K562 (cell line): ENCODE measurements around the gene PSMA2. TPM values are rescaled to one million over a fixed set of nuclear protein-coding genes. Genes with fewer than 3 reads are reported as not detected.
A peak's percentile ranks its signal among the peaks of the same experiment; 100 is the strongest.

Source experiments
- ARID3B ChIP-seq: fragments of 250-450 bp; sonication (Bioruptor Pico); IDR thresholded peaks from 2 replicates; pipeline ENCODE4 v1.4.0; 2020; ENCODE audit warnings: borderline replicate concordance
- BCL6 ChIP-seq: fragments of 250-450 bp; sonication (Bioruptor Pico); IDR thresholded peaks from 2 replicates; pipeline ENCODE4 v1.4.0; 2020
- CAMTA2 ChIP-seq: fragments of 250-450 bp; sonication (Bioruptor Pico); conservative IDR thresholded peaks from 2 replicates; pipeline ENCODE4 v1.5.1; 2022
- CREBBP ChIP-seq: IDR thresholded peaks from one replicate; pipeline ENCODE4 v1.6.1; 2012; ENCODE audit warnings: low read depth, mild to moderate bottlenecking, control low read depth, inconsistent platforms, low read length
- DLX4 ChIP-seq: fragments of 250-450 bp; sonication (Bioruptor Pico); IDR thresholded peaks from 2 replicates; pipeline ENCODE4 v1.6.1; 2021; ENCODE audit warnings: mild to moderate bottlenecking
- DMBX1 ChIP-seq: fragments of 250-450 bp; sonication (Bioruptor Pico); IDR thresholded peaks from 2 replicates; pipeline ENCODE4 v1.8.0; 2022; ENCODE audit warnings: inconsistent platforms, mild to moderate bottlenecking, moderate library complexity, borderline replicate concordance
- ETV6 ChIP-seq, 3 experiments: fragments of 150-350 bp in 1 of 3; sonication (generic) in 1 of 3; formaldehyde crosslinking in 1 of 3; IDR thresholded peaks; 2 replicates each; pipeline versions ENCODE4 v1.6.1 to v1.8.0; 2014 to 2022; ENCODE audit warnings: borderline replicate concordance in 2 of 3, low read depth in 2 of 3, antibody characterized with exemption in 1 of 3, low read length in 1 of 3, mild to moderate bottlenecking in 1 of 3, missing genetic modification reagents in 1 of 3
- GTF2B ChIP-seq: IDR thresholded peaks from 2 replicates; pipeline ENCODE4 v1.6.1; 2011; ENCODE audit not compliant: insufficient read length; ENCODE audit errors: extremely low read depth
- ID3 ChIP-seq, 2 experiments: fragments of 250-450 bp in 1 of 2; fragments of 450-650 bp in 1 of 2; sonication (Bioruptor Pico) in 1 of 2; IDR thresholded peaks; 2 replicates each; pipeline versions ENCODE4 v1.6.1 to v1.8.0; 2016 to 2021; ENCODE audit warnings: mild to moderate bottlenecking in 2 of 2, moderate library complexity in 2 of 2, missing compliant biosample characterization in 1 of 2, missing genetic modification characterization in 1 of 2
- MBD1 ChIP-seq: fragments of 250-450 bp; sonication (Bioruptor Pico); IDR thresholded peaks from 2 replicates; pipeline ENCODE4 v1.8.0; 2022; ENCODE audit warnings: inconsistent platforms
- MED1 ChIP-seq: sonication (generic); formaldehyde crosslinking; IDR thresholded peaks from 2 replicates; pipeline ENCODE4 v1.8.1; 2023; ENCODE audit warnings: missing genetic modification reagents, borderline replicate concordance
- MTA1 ChIP-seq: fragments of 450-650 bp; IDR thresholded peaks from 2 replicates; pipeline ENCODE4 v1.6.1; 2017; ENCODE audit warnings: borderline replicate concordance
- PYGO2 ChIP-seq: fragments of 450-650 bp; IDR thresholded peaks from 2 replicates; pipeline ENCODE4 v1.6.1; 2016; ENCODE audit warnings: mild to moderate bottlenecking, missing genetic modification characterization, moderate library complexity, missing compliant biosample characterization
- RFX1 ChIP-seq: fragments of 450-650 bp; IDR thresholded peaks from 2 replicates; pipeline ENCODE4 v1.6.1; 2016; ENCODE audit warnings: mild to moderate bottlenecking, moderate library complexity
- SETDB1 ChIP-seq: IDR thresholded peaks from one replicate; pipeline ENCODE4 v1.6.1; 2012; ENCODE audit warnings: low read length, control low read depth, inconsistent platforms
- SLC30A9 ChIP-seq: fragments of 250-450 bp; sonication (Bioruptor Pico); IDR thresholded peaks from 2 replicates; pipeline ENCODE4 v1.8.0; 2022; ENCODE audit warnings: mild to moderate bottlenecking, moderate library complexity
- U2AF2 ChIP-seq: fragments of 200-400 bp; formaldehyde crosslinking; optimal IDR thresholded peaks from 2 replicates; pipeline ENCODE3; 2017; ENCODE audit warnings: low read depth, mild to moderate bottlenecking, low read length
- ZBTB2 ChIP-seq: fragments of 450-650 bp; IDR thresholded peaks from 2 replicates; pipeline ENCODE4 v1.6.1; 2016; ENCODE audit warnings: antibody characterized with exemption
- ZNF134 ChIP-seq: fragments of 250-450 bp; sonication (Bioruptor Pico); conservative IDR thresholded peaks from 2 replicates; pipeline ENCODE4 v1.4.0; 2020
- ZNF23 ChIP-seq: fragments of 250-450 bp; sonication (Bioruptor Pico); IDR thresholded peaks from 2 replicates; pipeline ENCODE4 v1.4.0; 2020; ENCODE audit warnings: mild to moderate bottlenecking
- ZNF584 ChIP-seq: fragments of 200-800 bp; sonication (Bioruptor generic); IDR thresholded peaks from 2 replicates; pipeline ENCODE4 v1.6.1; 2016; ENCODE audit warnings: low read depth, mild to moderate bottlenecking, missing genetic modification characterization, missing compliant biosample characterization
- polyA plus RNA-seq, 8 experiments: library from polyadenylated mRNA; depleted of rRNA in 4 of 8; stranded (reverse) in 5 of 8; unstranded in 3 of 8; fragments of >200 nt; fragmentation: Nextera tagmentation in 2 of 8; fragmentation: Illumina TruSeq in 1 of 8; extraction: Ambion mirVana in 2 of 8; extraction: Trizol in 1 of 8; gene quantifications; 2 replicates each; pipeline versions ENCODE4 v1.2.1 to v1.2.3, GENCODE V29; 2011 to 2014; ENCODE audit warnings: inconsistent platforms in 1 of 8, missing spikeins in 1 of 8
- total RNA-seq, 7 experiments: library from RNA; depleted of rRNA in 6 of 7; stranded (reverse); fragments of >200 nt in 6 of 7; fragmentation: Illumina TruSeq in 2 of 7; extraction: Trizol in 2 of 7; gene quantifications; 2 replicates each; pipeline versions ENCODE4 v1.2.1 to v1.2.3, GENCODE V29; 2011 to 2021; ENCODE audit warnings: low replicate concordance in 1 of 7

The PSMA2 gene
- total and polyA plus RNA-seq, 9 of the 15 experiments (the other 6 are each of a cell fraction or from before 2014, with no cell fraction given): 91.7 to 1,070 (median 213) TPM

GRCh38 chr7:42931834-42932651 is at the start of gene PSMA2, which contains the start of gene MRPL32 (continued):
- TF ChIP-seq CAMTA2 (CRISPR knock-in tag) (no peak), ETV6 (IDR thresholded peaks at IDR 0.05; ENCODE audit: borderline replicate concordance in 1 of 2, low read depth in 2 of 2, low read length in 1 of 2) (no peak), ETV6 (CRISPR knock-in tag; IDR thresholded peaks at IDR 0.05; ENCODE audit: borderline replicate concordance) (no peak), ZBTB2 (peak; percentile 96), RFX1 (no peak), U2AF2 (no peak), SETDB1 (no peak), DMBX1 (no peak), PYGO2 (no peak), CREBBP (no peak), ID3 (CRISPR knock-in tag; IDR thresholded peaks at IDR 0.05) (no peak), ID3 (tag; IDR thresholded peaks at IDR 0.05) (peak; percentile 57; the same call in 1 of the 2 replicates), MTA1 (no peak), ZNF23 (CRISPR knock-in tag) (no peak), ZNF584 (CRISPR knock-in tag) (no peak), DLX4 (CRISPR knock-in tag) (no peak), BCL6 (CRISPR knock-in tag) (no peak), MED1 (CRISPR knock-in tag) (no peak), MBD1 (CRISPR knock-in tag) (no peak), ZNF134 (CRISPR knock-in tag) (no peak), GTF2B (no peak), SLC30A9 (CRISPR knock-in tag) (no peak), ARID3B (CRISPR knock-in tag) (no peak)
